Measurements from ENCODE around the gene COL6A2. TPM values are rescaled to one million over a fixed set of nuclear protein-coding genes. Genes with fewer than 3 reads are reported as not detected.
"Not testable (repeated sequence)": the region's sequence is repeated elsewhere in the genome, so short reads cannot be mapped to it uniquely, and the experiment has no call there.

The COL6A2 gene
- total and polyA plus RNA-seq, 2 experiments from 2014 or later, result 650 to 1,939 TPM

GRCh38 chr21:46100906-46101305 is 3.0 kb downstream of the COL6A2 start:
- H3K9me2 ChIP-seq (ENCODE audit: insufficient read depth), result no peaks in the 10 kb centered on the region
- peak overlapping the region; percentile 92 for H3K27ac ChIP-seq
- H3K79me2 ChIP-seq (ENCODE audit: insufficient read depth), result peaks cover 76% of the 10 kb centered on the region
- DNase-seq, result no peak
- no peaks in the 10 kb centered on the region for H3K27me3 ChIP-seq (replicated peaks; ENCODE audit: insufficient read depth)
- peak overlapping the region; percentile 95 for H3K4me2 ChIP-seq (ENCODE audit: unreplicated experiment)
- no peak for TF ChIP-seq EZH2 (IDR thresholded peaks at IDR 0.05; ENCODE audit: insufficient read depth, poor library complexity, severe bottlenecking)
- TF ChIP-seq EZH2phosphoT487 (IDR thresholded peaks at IDR 0.05; ENCODE audit: insufficient read depth, low read depth), result no peak
- peaks cover 35% of the 10 kb centered on the region for H3K36me3 ChIP-seq (ENCODE audit: low read depth)
- H3F3A ChIP-seq (ENCODE audit: insufficient read depth), result peaks cover 59% of the 10 kb centered on the region
- no peak overlapping the region for H2AFZ ChIP-seq
- 30 to 32% methylated on average over 4 of the region's 4 CpGs for WGBS, 2 experiments (ENCODE audit: low coverage in 1 of 2, low lambda C conversion rate in 2 of 2, missing lambda C conversion rate in 2 of 2)
- peak overlapping the region; percentile 85 for H3K4me3 ChIP-seq
- H3K9me3 ChIP-seq (ENCODE audit: low read depth), result peaks cover 9% of the 10 kb centered on the region
- in situ Hi-C loops (cut with MboI), result loop anchor here (5.0 kb wide), 1 partner anchor 129 kb away; no protein-coding TSS in a partner anchor
- peaks cover 17% of the 10 kb centered on the region for H3K4me1 ChIP-seq (ENCODE audit: insufficient read depth)
- H3K9ac ChIP-seq, result peak overlapping the region; percentile 97
- peaks cover 6% of the 10 kb centered on the region; the same call in 1 of the 2 replicates for H4K20me1 ChIP-seq (ENCODE audit: insufficient read depth)

GRCh38 chr21:46104104-46104503 is 6.2 kb downstream of the COL6A2 start:
- Histone ChIP-seq H3K79me2 (ENCODE audit: insufficient read depth) (peaks cover 99% of the 10 kb centered on the region), H3K27ac (peak overlapping the region; percentile 22; the same call in 1 of the 2 replicates), H3F3A (ENCODE audit: insufficient read depth) (peaks cover 86% of the 10 kb centered on the region), H3K9me3 (ENCODE audit: low read depth) (peaks cover 9% of the 10 kb centered on the region), H3K4me3 (no peak overlapping the region), H2AFZ (no peak overlapping the region), H3K36me3 (ENCODE audit: low read depth) (peaks cover 51% of the 10 kb centered on the region), H3K4me2 (ENCODE audit: unreplicated experiment) (no peak overlapping the region), H3K4me1 (ENCODE audit: insufficient read depth) (peaks cover 17% of the 10 kb centered on the region), H3K9me2 (ENCODE audit: insufficient read depth) (no peaks in the 10 kb centered on the region), H3K27me3 (replicated peaks; ENCODE audit: insufficient read depth) (no peaks in the 10 kb centered on the region), H3K9ac (no peak overlapping the region), H4K20me1 (ENCODE audit: insufficient read depth) (peaks cover 14% of the 10 kb centered on the region)
- TF ChIP-seq EZH2 (IDR thresholded peaks at IDR 0.05; ENCODE audit: insufficient read depth, poor library complexity, severe bottlenecking), result no peak
- no peak for TF ChIP-seq EZH2phosphoT487 (IDR thresholded peaks at IDR 0.05; ENCODE audit: insufficient read depth, low read depth)
- DNase-seq, result no peak
- in situ Hi-C loops (cut with MboI), result loop anchor here (5.0 kb wide), 1 partner anchor 132 kb away; no protein-coding TSS in a partner anchor

- H3K9ac ChIP-seq; H2AFZ ChIP-seq; H3K4me2 ChIP-seq (ENCODE audit: unreplicated experiment); in situ Hi-C loops (cut with MboI); DNase-seq; H3K9me2 ChIP-seq (ENCODE audit: insufficient read depth); H3K27me3 ChIP-seq (replicated peaks; ENCODE audit: insufficient read depth); H3K27ac ChIP-seq; H3K9me3 ChIP-seq (ENCODE audit: low read depth); H3K4me3 ChIP-seq; H3K4me1 ChIP-seq (ENCODE audit: insufficient read depth): not testable (repeated sequence)
- 37 to 41% methylated on average over 2 of the region's 2 CpGs for WGBS, 2 experiments (ENCODE audit: low coverage in 1 of 2, low lambda C conversion rate in 2 of 2, missing lambda C conversion rate in 2 of 2)
- Histone ChIP-seq H4K20me1 (ENCODE audit: insufficient read depth) (peaks cover 14% of the 10 kb centered on the region), H3F3A (ENCODE audit: insufficient read depth) (peaks cover 60% of the 10 kb centered on the region), H3K79me2 (ENCODE audit: insufficient read depth) (peaks cover 98% of the 10 kb centered on the region), H3K36me3 (ENCODE audit: low read depth) (peaks cover 49% of the 10 kb centered on the region)
These were observed 9.5 kb downstream of the COL6A2 start for GRCh38 chr21:46107376-46107775.

GRCh38 chr21:46108827-46109312 is 11.0 kb downstream of the COL6A2 start:
- Histone ChIP-seq H3K79me2 (ENCODE audit: insufficient read depth) (peaks cover 98% of the 10 kb centered on the region), H3K4me3 (no peak overlapping the region), H2AFZ (no peak overlapping the region), H3K9me2 (ENCODE audit: insufficient read depth) (no peaks in the 10 kb centered on the region), H3K4me1 (ENCODE audit: insufficient read depth) (peaks cover 7% of the 10 kb centered on the region; the same call in 1 of the 2 replicates), H3K9ac (no peak overlapping the region), H3K27ac (no peak overlapping the region), H3K27me3 (replicated peaks; ENCODE audit: insufficient read depth) (no peaks in the 10 kb centered on the region), H3F3A (ENCODE audit: insufficient read depth) (peaks cover 54% of the 10 kb centered on the region), H3K4me2 (ENCODE audit: unreplicated experiment) (no peak overlapping the region), H3K36me3 (ENCODE audit: low read depth) (peaks cover 51% of the 10 kb centered on the region), H3K9me3 (ENCODE audit: low read depth) (no peaks in the 10 kb centered on the region), H4K20me1 (ENCODE audit: insufficient read depth) (peaks cover 8% of the 10 kb centered on the region)
- DNase-seq, result no peak
- TF ChIP-seq EZH2phosphoT487 (IDR thresholded peaks at IDR 0.05; ENCODE audit: insufficient read depth, low read depth) (no peak), EZH2 (IDR thresholded peaks at IDR 0.05; ENCODE audit: insufficient read depth, poor library complexity, severe bottlenecking) (no peak)
- in situ Hi-C loops (cut with MboI), result no loop called here
- 71 to 72% methylated on average over 9 of the region's 9 CpGs for WGBS, 2 experiments (ENCODE audit: low coverage in 1 of 2, low lambda C conversion rate in 2 of 2, missing lambda C conversion rate in 2 of 2)

All from GM23248 (cell line).